Stimulated activated CD8-positive, alpha-beta memory T cell treated with anti-CD3 and anti-CD28 coated beads, Interleukin-7, amount 100 ng/mL, for 24 hours (primary cell): ENCODE measurements around the gene GLMN.
"Not testable (repeated sequence)": the region's sequence is repeated elsewhere in the genome, so short reads cannot be mapped to it uniquely, and the experiment has no call there.

Experiments
- DNase-seq: peaks from one replicate; pipeline ENCODE4 v3.0.0-alpha.2; 2020; ENCODE audit warnings: low read depth

GLMN gene

DNA sequence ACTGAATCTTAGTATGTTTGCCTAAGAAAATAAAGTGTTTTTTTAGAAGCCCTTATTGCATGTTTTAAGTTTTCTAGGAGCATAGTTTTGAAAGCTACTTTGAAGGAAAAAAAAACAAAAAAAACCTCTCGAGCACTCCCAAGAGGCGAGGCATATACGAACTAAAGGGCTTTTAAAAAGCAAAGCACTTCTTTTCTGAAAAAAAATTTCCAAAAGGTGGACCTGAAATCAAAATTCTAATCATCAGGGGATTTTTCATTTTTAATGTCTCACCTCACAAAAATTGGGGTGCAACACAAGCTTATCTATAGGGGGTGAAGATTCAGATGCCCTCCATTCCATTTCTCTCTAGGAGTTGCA is 594 bp downstream of the GLMN start:
- DNase-seq, result no peak

DNA sequence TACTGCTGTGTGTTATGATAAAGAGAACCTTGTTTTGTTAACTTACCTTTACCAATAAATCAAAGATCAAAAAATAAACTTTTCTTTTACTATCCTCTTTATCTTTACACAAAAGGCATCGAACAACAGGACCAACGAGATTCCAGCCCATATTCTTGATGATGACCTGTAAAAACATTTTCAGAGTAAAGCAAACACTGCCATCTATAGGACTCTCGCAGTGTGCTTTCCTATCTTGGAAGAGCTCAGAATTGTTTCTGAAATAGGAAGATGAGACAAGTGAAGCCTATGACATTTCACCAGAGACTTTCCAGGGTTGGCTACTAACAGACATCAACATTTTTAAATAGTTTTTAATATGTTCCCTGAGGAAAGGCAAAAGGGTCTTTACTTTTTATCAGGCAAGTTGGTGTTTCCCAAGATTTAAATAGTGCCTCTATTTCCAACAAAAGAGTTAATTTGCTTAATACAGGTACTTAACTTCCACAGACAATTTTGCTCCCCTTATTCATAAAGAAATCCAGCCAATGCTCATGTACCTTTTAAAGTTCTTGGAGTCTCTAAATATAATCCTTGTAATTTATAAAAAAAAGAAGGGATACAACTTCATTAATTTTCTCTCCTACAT is 7.3 kb downstream of the GLMN start:
- DNase-seq, result no peak

DNA sequence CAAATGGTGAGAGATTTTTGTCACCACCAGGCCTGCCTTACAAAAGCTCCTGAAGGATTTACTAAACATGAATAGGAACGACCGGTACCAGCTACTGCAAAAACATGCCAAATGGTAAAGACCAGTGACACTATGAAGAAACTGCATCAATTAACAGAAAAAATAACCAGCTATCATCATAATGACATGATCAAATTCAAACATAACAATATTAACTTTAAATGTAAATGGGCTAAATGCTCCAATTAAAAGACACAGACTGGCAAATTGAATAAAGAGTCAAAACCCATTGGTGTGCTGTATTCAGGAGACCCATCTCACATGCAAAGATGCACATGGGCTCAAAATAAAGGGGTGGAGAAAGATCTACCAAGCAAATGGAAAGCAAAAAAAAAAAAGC is 17.4 kb downstream of the GLMN start:
- not testable (repeated sequence) for DNase-seq

DNA sequence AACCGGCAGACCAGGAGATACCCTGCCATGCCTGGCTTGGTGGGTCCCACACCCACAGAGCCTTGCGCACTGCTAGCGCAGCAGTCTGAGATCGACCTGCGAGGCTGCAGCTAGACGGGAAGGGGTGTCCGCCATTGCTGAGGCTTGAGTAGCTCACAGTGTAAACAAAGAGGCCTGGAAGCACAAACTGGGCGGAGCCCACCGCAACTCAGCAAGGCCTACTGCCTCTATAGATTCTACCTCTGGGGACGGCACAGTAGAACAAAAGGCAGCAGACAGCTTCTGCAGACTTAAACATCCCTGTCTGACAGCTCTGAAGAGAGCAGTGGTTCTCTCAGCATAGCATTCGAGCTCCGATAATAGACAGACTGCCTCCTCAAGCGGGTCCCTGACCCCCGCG is 19.0 kb downstream of the GLMN start:
- DNase-seq, result not testable (repeated sequence)

DNA sequence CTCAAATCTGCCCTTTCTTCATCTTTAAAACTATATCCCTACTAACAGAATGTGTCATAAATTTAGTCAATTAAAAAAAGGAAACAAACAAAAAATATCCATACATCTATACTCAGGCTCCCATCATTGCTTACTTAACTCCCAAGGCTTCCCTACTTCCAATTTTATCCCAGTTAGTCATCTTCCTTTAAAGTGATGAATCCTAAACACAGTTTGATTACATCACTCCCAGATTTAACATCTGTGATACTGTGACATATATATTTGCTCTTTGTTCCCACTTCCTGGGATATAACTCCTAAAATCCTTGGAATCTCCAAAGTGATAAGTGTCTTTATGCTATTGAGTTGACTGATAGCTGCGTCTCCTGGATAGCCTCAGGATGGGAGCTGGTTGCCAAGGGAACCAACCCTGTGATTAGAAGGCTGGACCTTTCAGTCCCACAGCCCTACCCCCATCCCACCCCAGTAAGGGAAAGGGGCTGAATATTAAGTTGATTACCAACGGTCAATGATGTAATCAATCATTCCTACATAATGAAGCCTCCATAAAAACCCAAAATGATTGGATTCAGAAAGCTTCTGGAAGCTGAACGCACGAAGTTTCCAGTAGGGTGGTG is 21.6 kb downstream of the GLMN start:
- DNase-seq, result no peak

DNA sequence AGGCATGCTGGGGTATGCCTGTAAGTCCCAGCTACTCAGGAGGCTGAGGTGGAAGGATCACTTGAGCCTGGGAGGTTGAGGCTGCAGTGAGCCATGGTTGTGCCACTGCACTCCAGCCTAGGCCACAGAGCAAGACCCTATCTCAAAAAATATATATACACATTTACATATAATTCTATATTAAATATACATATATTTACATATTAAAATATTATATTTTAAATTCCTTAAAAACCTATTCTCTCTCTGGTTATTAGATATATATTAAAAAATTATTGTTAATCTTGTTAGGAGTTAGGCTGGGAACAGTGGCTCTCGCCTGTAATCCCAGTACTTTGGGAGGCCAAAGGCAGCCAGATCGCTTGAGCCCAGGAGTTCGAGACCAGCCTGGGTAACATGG is 22.7 kb downstream of the GLMN start:
- no peak for DNase-seq

DNA sequence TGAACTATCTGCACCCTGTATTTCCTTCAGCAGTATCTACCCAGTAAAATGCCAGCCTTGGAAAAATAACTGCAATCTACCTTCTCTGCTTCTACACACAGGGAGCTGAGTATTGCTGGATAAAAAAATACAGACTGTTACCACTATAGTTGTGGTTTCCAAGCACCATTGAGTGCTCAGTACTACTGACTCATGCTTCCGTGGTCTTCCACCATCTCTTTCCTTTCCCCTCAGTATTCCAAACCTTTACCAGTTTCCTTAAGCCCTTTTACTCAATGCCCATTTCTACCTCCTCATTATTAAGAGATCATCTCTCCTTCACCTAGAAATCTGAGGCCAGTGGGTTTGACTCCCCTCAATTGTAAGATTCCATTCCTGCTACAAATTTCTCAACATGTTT is 23.8 kb downstream of the GLMN start:
- no peak for DNase-seq

DNA sequence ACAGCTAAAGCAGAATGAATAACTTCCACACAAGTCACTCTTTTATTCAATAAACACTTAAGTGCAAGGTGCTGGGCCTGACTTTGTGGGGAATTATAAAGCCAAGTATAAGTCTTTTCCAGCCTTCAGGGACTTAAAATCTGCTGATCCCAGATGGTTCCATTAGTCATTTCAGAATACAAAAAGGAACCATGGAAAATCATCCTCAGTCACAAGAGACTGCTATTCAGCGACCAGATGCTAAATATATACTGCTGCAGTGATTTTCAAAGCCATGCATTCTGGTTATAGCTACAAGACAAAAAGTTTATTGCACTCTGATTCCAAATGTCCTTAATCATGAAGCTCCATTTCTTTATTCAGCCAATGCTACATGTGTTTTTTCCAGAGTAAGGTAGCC is 25.7 kb downstream of the GLMN start:
- DNase-seq, result no peak

DNA sequence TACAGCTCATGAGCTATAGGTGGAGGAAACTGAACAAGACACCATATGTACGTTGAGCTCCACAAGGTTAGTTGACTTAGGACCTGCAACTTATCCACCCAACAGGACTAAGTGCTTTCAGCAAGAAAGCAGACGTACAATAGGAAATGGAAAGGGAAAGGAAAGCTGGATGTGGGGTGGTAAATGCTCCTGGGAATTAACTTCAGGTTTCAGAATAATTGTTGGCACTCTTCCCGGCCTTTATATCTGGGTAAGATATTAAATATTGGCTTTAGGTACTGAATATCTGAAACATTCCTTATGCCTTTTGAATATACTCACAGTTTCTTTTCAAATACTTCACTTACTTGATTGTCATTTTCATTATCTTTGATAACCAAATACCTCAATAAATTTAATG is 36.3 kb downstream of the GLMN start:
- no peak for DNase-seq

DNA sequence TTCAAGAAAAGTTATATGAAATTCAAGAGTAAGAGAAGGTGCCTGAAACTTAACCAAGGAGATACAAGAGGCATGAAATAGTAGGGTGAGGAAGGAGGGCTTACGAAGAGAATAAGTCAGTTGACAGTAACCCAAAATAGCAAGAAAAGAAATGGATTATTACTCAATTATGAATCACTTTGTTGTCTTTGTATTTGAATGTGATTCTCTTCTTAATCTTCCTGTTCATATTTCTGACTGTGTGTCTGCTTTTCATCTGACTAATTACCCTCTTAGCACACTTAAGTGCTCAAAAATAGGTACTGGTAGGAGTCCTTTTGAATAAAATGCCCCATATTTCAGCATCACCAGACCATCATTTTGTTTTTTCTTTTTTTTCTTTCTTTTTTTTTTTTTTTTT is 39.4 kb downstream of the GLMN start:
- no peak for DNase-seq

DNA sequence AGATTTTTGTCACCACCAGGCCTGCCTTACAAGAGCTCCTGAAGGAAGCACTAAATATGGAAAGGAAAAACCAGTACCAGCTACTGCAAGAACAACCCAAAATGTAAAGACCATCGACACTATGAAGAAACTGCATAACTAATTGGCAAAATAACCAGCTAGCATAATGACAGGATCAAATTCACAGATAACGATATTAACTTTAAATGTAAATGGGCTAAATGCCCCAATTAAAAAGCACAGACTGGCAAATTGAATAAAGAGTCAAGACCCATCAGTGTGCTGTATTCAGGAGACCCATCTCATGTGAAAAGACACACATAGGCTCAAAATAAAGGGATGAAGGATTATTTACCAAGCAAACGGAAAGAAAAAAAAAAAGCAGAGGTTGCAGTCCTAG is 44.1 kb downstream of the GLMN start:
- not testable (repeated sequence) for DNase-seq

DNA sequence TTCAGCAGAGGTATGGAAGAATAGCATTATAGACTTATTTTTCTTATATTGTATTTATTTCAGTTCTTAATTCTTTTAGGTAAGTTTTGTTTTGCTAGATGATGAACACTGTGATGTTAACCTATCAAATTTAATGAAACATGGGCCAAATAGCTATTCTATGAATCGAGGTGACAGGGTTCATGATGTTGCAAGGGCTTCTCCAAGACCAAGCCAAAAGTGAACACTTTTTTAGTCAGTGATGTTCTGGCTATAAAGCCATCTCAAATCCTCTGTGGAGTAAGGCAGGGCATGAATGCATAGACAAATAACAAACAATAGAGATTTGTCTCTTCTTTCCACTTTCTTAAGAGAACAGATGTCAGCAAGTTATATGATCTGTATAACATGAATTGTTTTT is 54.4 kb downstream of the GLMN start:
- DNase-seq, result no peak

DNA sequence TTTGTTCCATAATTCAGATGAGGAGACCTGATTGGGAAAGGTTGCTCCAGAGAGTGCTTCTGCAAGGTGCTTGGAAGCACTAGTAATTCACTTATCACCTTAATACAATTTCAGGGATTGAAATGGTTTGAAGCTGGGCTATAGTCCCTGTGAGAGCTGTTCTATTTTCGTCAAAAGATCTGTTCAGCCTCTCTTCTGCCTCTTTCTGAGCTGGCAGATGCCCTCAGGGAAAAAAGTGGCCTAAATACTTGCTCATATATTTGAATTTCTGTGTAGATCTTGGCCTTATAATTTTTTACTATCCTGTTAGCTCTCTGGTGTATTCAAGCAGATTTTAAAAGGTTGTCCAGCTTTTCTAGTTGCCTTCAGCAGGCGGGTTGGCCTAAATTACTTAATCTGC is 58.8 kb downstream of the GLMN start:
- DNase-seq, result no peak

DNA sequence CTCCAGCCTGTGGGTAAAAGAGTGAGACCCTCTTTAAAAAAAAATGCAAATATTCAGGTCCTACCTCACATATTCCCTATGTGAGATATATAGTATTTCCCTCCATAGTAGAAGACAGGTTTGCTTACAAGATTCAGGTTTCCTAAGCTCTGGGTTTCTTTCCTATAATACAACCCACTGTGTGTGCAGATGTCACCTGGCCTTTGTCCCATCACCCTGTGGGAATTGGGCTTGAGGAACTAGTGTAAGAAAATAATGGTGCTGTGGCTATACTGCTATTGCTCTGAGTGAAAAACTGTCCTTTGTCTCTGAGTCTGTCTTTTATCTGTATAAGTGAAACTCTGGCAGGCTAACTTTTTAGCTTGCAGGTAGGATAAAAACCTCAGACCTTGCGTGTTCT is 68.1 kb downstream of the GLMN start:
- no peak for DNase-seq

DNA sequence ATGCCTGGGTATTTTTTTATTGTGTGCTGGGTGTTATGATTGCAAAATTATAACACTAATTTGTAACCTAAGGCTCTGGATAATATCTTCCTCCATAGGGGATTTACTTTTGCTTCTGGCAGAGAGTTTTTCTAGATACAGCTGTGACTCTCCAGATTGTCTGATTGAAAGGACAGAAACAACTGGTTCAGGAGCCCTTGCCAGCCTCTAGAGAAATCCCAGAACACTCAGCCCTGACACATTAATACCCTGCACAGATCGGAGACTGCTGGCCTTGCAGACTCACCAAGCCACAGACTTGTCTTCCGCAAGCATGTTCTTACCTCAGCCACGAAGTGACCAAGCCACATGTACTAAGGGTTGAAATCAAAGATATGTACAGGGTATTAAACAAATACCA is 70.4 kb downstream of the GLMN start:
- no peak for DNase-seq

DNA sequence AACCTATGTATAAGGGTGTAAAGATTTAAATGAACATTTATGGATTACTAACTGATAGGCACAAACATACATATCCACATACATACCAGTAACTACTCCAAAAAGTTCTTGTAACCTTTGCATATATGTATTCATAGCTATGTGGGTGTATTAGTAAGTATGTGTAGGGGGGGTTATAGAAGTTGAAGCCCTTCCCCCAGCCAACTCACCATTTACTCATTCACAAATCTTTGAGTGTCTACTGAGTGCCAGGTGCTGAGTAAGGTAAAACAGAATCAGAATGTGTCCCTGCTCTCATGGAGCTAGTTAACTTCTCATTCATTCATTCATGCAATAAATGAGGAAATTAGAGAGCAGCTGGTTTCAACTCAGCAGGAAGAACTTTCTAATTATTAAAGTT is 79.8 kb downstream of the GLMN start:
- no peak for DNase-seq

DNA sequence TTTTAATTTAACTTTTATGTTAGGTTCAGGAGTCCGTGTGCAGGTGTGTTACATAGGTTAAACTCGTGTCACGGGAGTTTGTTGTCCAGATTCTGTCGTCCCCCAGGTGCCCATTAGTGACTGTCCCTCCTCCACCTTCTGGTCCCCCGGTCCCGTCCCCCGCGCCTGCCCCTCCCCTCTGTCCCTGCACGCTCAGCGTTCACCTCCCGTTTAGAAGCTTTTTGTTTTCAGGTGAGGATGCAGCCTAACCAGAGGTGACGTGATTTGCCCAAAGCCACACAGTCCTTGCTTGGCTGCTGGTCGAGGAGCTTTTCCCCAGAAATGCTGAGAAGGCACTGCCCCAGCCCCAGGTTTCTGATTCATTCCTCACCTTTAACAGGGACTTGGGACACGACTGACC is 80.2 kb downstream of the GLMN start:
- DNase-seq, result no peak

DNA sequence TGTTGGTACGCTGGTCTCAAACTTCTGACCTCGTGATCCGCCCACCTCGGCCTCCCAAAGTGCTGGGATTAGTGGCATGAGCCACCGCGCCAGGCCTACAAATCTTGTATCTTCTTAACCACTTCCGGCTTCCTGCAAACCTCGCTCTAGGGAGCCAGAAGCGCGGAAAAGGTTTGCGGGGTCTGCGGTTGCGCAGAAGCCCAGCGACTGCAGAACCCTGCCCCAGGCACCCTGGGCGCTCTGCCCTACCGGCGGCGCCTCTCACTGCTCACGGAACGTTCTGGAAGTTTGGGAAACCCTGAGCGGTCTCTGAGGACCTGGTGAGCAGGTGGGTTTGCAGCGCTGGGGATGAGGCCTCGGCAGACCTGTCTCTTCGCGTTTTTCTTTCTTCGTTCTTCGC is 81.1 kb downstream of the GLMN start, which contains the start of gene C1orf146:
Gene C1orf146 (plus strand): TSS at position 195 of the 400 bp plus-strand sequence. CDS start 13,506 bp downstream, outside the sequence.
- DNase-seq, result no peak

DNA sequence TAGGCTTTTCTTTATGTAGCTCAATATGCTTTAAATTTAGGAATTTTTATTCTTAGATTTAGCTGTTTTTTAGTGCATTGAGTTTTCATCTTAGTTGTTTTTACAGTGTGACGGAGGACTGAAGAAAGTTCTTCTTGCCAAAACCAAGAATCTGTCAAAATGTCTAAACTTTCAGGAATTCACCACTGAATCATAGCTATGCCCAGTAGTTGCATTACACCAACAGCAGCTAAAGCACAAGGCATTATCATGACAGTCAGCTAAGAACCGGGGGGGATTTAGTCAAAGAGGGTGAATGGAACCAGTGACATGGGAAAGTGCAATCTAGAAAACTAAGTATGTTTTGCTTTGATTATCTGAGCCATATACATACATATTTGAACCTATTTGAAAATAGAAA is 87.6 kb downstream of the GLMN start:
- no peak for DNase-seq

DNA sequence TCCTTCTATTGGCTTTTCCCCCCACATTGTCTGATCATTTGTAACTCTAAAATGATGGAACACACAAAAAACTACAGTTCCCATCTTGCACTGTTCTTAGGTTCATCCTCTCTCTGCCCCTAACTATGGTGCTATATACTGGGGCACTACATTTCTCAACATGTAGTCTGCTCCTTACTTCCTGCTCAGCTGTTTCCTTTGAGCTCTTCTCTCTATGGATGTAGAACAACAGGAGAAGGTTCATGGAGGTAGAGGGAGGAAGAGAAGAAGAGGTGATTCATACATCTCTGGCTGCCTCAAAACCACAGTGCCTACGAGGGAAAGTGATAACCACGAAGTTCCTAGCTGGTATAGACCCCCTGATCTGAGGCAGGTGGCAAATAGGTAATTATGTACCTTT is 88.1 kb downstream of the GLMN start:
- DNase-seq, result no peak

DNA sequence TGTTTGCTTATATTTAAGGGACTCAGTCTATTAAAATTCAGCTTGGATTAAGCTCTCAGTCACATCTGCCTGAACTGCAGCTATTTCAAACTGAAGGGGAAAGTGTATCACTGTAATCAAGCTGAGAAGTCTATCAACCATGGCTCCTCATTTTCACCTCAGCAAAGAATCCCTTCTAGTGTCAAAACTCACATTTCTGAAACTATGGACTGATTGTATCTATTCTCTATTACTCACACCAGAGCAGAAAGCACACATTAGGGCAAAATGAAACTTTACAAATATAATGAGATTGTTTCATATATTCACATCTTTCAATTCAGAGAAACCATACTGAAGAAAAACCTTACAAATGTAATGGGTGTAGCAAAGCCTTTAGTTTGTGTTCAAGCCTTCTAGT is 95.7 kb downstream of the GLMN start:
- DNase-seq, result no peak

DNA sequence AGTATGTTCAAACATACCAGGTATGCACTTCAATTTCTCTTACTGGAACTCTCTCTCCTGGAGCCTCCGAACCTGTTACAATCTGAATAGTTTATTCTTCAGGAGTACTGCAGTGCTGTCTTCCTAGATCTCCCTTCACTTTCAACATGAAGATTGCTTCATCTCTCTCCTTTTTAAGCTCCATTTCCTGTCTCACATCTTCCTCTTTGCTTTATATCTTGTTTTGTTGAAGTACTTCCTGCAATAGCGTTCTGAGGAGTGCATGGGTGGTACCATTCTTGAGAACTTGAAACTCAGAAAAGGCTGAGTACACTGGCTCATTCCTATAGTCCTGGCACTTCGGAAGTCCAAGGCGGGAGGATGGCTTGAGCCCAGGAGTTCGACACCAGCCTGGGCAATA is 96.8 kb downstream of the GLMN start:
- DNase-seq, result no peak
